Suprapubic skin (tissue), 3 donors: ENCODE measurements around the gene SECTM1.

Source experiments
- POLR2A ChIP-seq, 2 donors: fragments of 450-650 bp; IDR thresholded peaks; one replicate each; pipeline ENCODE4 v1.6.1; 2017; ENCODE audit warnings: antibody characterized with exemption in 2 of 2, mild to moderate bottlenecking in 2 of 2, moderate library complexity in 2 of 2
- TF ChIP-seq, protein P1 (sequence below), 2 donors: fragments of 200-600 bp in 1 of 2; fragments of 450-650 bp in 1 of 2; sonication (generic) in 1 of 2; IDR thresholded peaks; one replicate each; pipeline ENCODE4 v1.5.1; 2016 to 2019; ENCODE audit warnings: antibody characterized with exemption in 2 of 2, mild to moderate bottlenecking in 1 of 2, moderate library complexity in 1 of 2

DNA sequence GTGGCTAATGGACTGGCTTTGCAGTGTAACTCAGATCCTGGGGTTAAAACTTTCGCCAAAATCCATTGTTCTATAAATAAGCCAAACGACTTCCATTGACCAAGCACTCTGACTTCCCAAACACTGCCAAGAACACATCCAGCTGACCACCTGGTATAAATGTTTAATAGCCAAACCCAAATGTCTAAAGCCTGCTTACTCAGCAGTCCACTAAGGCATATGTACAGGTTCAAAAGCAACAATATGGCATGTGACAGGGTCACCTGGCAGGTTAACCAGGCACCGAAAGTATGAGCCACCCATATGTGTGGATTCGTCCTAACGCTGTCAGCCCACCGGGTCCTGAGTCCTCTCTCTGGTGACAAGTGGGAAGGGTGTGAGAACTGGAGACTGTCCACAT is 62.2 kb downstream of the SECTM1 start:
- TF ChIP-seq, protein P1, sequence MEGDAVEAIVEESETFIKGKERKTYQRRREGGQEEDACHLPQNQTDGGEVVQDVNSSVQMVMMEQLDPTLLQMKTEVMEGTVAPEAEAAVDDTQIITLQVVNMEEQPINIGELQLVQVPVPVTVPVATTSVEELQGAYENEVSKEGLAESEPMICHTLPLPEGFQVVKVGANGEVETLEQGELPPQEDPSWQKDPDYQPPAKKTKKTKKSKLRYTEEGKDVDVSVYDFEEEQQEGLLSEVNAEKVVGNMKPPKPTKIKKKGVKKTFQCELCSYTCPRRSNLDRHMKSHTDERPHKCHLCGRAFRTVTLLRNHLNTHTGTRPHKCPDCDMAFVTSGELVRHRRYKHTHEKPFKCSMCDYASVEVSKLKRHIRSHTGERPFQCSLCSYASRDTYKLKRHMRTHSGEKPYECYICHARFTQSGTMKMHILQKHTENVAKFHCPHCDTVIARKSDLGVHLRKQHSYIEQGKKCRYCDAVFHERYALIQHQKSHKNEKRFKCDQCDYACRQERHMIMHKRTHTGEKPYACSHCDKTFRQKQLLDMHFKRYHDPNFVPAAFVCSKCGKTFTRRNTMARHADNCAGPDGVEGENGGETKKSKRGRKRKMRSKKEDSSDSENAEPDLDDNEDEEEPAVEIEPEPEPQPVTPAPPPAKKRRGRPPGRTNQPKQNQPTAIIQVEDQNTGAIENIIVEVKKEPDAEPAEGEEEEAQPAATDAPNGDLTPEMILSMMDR (IDR thresholded peaks at IDR 0.05): no peak
- no peak for TF ChIP-seq POLR2A (IDR thresholded peaks at IDR 0.05)
